HG03575 (cell line): ENCODE measurements around the gene DENND4A.
"Not testable (repeated sequence)": the region's sequence is repeated elsewhere in the genome, so short reads cannot be mapped to it uniquely, and the experiment has no call there.

ENCODE experiments used
- ATAC-seq: cut with Tn5 transposase; IDR thresholded peaks from one replicate; pipeline ENCODE4 v1.9.1; 2021; ENCODE audit not compliant: unreplicated experiment, insufficient number of reproducible peaks, low FRiP score; ENCODE audit errors: extremely low read depth

Gene DENND4A

DNA sequence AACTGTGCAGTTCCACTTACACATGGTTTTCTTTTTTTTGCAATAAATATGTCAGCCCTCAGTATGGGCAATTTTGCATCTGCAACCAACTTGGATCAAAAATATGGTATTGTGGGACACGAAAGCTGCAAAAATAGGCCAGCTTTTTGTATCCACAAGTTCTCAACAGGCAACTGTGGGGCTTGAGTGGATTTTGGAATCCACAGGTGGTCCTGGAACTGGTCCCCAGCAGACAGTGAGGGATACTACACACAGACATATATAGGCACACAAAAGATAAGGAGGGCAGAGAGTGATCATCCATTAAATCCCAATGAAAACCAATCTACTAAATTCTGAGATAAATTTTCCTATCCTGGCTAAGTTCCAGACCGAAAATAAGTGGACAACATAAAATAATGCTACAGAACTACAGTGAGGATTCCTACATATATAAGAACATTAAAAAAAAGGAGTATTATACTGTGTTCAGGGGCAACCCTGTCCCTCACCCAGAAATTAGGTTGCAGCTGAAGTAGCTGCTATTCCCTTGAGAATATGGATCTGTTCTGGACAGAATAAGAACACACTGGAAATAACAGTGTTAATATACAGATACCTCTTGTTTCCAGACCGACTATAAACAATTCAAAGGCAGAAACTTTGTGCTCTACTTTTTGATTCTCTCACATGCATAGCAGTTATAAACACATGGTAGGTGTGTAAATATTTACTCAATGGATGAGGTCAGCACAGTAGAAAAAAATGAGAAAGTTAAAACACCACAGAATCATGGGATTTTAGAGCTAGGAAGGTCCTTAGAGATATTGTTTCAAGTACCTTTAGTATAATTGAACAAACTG, 25.4 kb downstream of the DENND4A start:
- no peak for ATAC-seq

- no peak for ATAC-seq
These were observed 27.0 kb downstream of the DENND4A start for GRCh38 chr15:65765106-65765505.

DNA sequence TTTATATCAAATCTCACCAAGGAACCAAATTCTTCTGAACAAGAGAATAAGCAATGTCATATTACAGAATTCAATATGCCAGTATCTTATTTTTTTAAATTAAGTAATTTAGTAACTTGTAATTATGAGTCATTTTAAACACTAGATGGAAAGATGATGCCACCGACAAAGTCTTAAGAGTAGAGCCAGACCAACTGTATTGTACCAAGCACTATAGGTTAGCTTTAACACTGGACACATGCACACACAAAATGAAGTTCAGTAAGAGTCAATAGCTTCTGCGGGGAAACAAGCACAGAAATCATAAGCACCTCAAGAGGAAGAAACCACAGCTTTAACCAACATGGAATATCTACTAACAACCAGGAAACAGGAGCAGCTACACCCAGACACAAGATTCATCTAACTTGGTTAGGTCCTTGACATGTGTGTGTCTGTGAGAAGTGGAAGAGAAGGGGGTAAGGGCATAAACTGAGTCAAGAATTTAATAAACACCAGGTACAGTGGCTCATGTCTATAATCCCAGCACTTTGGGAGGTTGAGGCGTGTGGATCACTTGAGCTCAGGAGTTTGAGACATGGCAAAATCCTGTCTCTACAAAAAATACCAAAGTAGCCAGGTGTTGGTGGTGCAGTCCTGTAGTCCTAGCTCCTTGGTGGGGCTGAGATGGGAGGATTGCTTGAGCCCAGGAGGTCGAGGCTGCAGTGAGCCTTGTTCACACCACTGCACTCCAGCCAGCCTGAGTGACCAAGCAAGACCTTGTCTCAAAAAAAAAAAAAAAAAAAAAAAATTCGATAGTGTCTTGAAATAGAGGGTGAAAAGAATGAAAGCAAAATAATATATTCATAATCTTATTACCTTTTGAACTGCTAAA, 28.9 kb downstream of the DENND4A start:
- no peak for ATAC-seq

DNA sequence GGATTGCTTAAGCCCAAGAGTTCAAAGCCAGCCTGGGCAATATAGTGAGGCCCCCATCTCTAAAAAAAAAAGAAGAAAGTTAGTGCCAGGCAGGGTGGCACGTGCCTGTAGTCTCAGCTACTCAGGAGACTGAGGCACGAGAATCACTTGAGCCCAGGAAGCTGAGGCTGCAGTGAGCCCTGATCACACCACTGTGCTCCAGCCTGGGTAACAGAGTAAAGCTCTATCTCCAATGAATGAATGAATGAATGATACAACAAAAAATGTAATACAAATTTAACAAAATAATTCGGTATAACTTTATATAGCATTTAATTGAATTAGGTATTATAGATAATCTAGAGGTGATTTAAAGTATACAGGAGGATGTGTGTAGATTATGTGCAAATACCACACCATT, 29.7 kb downstream of the DENND4A start:
- ATAC-seq: no peak

DNA sequence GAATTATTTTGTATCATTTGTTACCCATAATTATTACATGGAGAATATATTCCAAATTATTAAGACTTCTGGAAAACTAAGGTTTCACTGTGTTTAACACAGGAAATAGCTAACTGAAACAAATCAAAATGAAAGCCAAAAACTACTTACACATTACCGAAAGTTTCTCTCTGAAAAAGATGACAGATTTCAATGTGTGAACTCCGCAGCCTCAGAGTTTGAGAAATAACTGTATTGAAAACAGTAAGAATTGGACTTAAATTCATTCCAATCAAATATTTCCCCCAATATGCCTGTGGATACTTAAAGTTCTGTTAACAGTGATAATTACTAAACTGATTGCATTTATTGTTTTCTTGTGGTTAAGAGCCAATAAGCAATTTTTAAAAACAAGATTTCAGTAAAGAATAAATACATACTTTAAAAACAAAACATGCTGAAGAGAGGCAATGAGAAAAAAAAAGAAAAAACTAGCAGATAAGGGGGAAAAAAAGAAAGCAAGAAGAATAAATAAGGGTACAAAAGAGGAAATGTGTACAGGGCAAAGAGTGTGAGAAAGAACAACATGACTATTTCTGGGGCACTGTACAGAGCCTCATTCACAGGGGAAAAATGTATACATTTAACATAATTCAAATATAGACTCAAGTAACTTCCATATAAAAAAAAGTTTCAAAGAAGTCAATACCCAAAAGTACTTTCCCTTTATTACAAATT, 30.7 kb downstream of the DENND4A start:
- no peak for ATAC-seq

DNA sequence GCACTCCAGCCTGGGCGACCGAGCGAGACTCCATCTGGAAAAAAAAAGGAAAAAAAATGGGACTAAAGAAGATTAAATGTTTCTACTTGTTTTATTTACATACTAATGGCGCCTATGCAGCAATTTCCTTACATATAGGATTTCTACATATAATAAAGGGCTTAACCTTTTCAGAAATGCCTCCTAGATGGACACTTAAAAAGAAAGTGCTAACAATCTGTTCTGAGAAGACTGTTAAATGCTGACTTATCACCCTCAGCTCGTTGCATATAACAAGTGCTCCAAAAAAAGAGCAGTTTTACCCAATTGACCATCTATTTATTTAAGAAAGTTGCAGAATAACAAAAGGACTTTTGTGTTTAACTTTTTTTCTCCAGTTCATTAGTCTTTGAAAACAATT, 32.7 kb downstream of the DENND4A start:
- no peak for ATAC-seq

GRCh38 chr15:65758242-65758641, 33.9 kb downstream of the DENND4A start:
- ATAC-seq: no peak

GRCh38 chr15:65757256-65757655, 34.8 kb downstream of the DENND4A start:
- ATAC-seq: no peak

GRCh38 chr15:65752151-65752700, 39.9 kb downstream of the DENND4A start:
- no peak for ATAC-seq

- ATAC-seq: no peak
These were observed 40.7 kb downstream of the DENND4A start for GRCh38 chr15:65751431-65751830.

GRCh38 chr15:65747265-65747664, 44.8 kb downstream of the DENND4A start:
- ATAC-seq: no peak

- no peak for ATAC-seq
These were observed 48.3 kb downstream of the DENND4A start for GRCh38 chr15:65743637-65744252.

DNA sequence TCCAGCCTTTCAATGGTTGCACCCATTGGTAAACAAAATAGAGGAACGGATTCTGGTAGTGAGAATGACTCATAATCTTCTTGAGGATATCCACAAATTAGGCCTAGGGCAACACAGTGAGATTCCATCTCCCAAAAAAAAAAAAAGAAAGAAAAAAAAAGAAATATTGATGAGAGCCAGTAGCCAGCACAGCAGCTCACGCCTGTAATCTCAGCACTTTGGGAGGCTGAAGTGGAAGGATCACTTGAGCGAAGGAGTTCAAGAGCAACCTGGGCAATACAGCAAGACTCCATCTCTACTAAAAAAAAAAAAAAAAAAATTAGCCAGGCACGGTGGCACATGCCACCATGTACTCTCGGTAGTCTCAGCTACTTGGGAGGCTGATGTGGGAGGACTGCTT, 51.9 kb downstream of the DENND4A start:
- ATAC-seq: no peak

DNA sequence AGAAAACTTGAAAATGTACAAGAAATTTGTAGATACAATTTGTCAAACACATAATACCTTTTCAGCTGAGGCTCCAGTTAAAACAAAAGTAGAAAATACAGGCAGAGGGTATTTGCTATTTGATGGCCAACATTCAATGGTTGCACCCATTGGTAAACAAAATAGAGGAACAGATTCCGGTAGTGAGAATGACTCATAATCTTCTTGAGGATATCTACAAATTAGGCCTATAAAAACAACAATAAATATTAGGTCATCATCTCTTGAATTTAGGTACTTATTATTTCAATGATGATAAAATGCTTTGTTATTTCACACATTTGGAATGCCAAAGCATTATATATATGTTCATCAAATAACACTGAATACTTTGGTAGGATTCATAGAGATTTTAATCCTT, 53.4 kb downstream of the DENND4A start:
- ATAC-seq: no peak

- not testable (repeated sequence) for ATAC-seq
These were observed 58.5 kb downstream of the DENND4A start for GRCh38 chr15:65733599-65733998.

- no peak for ATAC-seq
These were observed 59.4 kb downstream of the DENND4A start for GRCh38 chr15:65732698-65733097.

DNA sequence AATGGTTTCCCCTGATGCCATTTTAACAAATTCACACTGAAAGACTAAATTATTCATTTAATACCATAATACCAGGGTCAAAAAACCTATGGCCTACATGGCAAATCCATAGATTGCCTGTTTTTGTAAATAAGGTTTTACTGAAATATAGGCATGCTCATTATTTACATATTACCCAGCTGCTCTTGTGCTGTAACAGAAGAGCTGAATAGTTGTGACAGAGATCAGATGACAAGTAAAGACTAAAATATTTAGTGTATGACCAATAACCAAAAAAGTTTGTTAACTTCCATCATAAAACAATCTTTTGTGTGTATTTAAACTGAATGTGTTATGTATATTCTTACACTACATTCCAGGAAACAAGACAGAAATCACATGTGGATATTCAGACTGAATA, 60.2 kb downstream of the DENND4A start:
- no peak for ATAC-seq

GRCh38 chr15:65730549-65731172, 61.4 kb downstream of the DENND4A start:
- no peak for ATAC-seq
